K562 (cell line): Measurements from ENCODE around the gene CCDC73. TPM values are rescaled to one million over a fixed set of nuclear protein-coding genes. Genes with fewer than 3 reads are reported as not detected.

Experiments used
- ATAC-seq: fragments of 200-7000 bp; cut with Tn5 transposase; 3 replicates; pipeline ENCODE4 v1.9.1; 2020; ENCODE audit warnings: moderate library complexity
- BruUV-seq: library from RNA; stranded (reverse); fragments of 400-500 nt; replicated peaks from 2 replicates; lab custom pipeline; 2021; lab: Mats Ljungman, UMichigan
- CTCF ChIA-PET: fragments of 300-600 bp; formaldehyde crosslinking; extraction: SDS; loops from one replicate; lab custom pipeline; 2021; ENCODE audit warnings: low intra/inter-chr PET ratio; lab: Yijun Ruan, JAX
- POLR2A ChIA-PET: fragments of 300-600, 350-650 bp; sonication (Branson Sonifier 250); formaldehyde crosslinking; extraction: SDS; loops from one replicate; lab custom pipeline; 2021; ENCODE audit warnings: antibody characterized with exemption, inconsistent platforms; lab: Yijun Ruan, JAX
- DNase-seq, 4 experiments: peaks; one replicate each; pipeline versions ENCODE4 v3.0.0 to v3.0.0-alpha.2; 2011 to 2018; ENCODE audit warnings: low spot score in 3 of 4, mixed read lengths in 3 of 4; ENCODE audit errors: extremely low read depth in 1 of 4
- FAIRE-seq: peaks from 2 replicates; lab custom pipeline; 2011; peaks lifted over from hg19 to GRCh38; lab: Jason Lieb, UNC
- H2AFZ ChIP-seq: 2 replicates; pipeline ENCODE4 v1.6.0; 2011; ENCODE audit warnings: low read depth, low read length, control low read depth, inconsistent platforms
- H3K27ac ChIP-seq: fragments of 200-600 bp; 3 replicates; pipeline ENCODE4 v1.8.0; 2011; ENCODE audit warnings: low read depth, mild to moderate bottlenecking, control low read depth, inconsistent platforms, low read length, moderate library complexity, mixed read lengths; ENCODE audit errors: extremely low read depth
- H3K27me3 ChIP-seq, 2 experiments: fragments of 300-600 bp in 1 of 2; 2 replicates in 1 of 2; 3 replicates in 1 of 2; pipeline versions ENCODE4 v1.6.0 to v1.8.0; 2011; ENCODE audit warnings: inconsistent platforms in 2 of 2, low read length in 2 of 2, mild to moderate bottlenecking in 1 of 2, mixed read lengths in 1 of 2, moderate library complexity in 1 of 2; ENCODE audit not compliant: control insufficient read depth in 2 of 2, insufficient read depth in 2 of 2
- H3K36me3 ChIP-seq: fragments of 300-600 bp; 3 replicates; pipeline ENCODE4 v1.8.0; 2011; ENCODE audit warnings: mild to moderate bottlenecking, low read length, inconsistent platforms; ENCODE audit not compliant: control insufficient read depth, insufficient read depth
- H3K4me1 ChIP-seq, 2 experiments: fragments of 200-600 bp in 1 of 2; replicated peaks in 1 of 2; 2 replicates in 1 of 2; 3 replicates in 1 of 2; pipeline versions ENCODE4 v1.5.1 to v1.8.0; 2011; ENCODE audit warnings: inconsistent platforms in 2 of 2, low read length in 2 of 2, mild to moderate bottlenecking in 1 of 2, mixed read lengths in 1 of 2, moderate library complexity in 1 of 2; ENCODE audit not compliant: control insufficient read depth in 2 of 2, insufficient read depth in 2 of 2
- H3K4me2 ChIP-seq: 2 replicates; pipeline ENCODE4 v1.6.1; 2011; ENCODE audit warnings: low read length, control low read depth, inconsistent platforms, mixed read lengths; ENCODE audit not compliant: insufficient read depth
- H3K4me3 ChIP-seq: fragments of 200-600 bp; sonication (generic), shearing (Covaris generic); 2 replicates; pipeline ENCODE4 v1.5.1; 2016; ENCODE audit warnings: control low read depth, inconsistent platforms
- H3K79me2 ChIP-seq: fragments of 200-600 bp; 3 replicates; pipeline ENCODE4 v1.8.0; 2011; ENCODE audit warnings: low read length, inconsistent platforms; ENCODE audit not compliant: control insufficient read depth, insufficient read depth
- H3K9ac ChIP-seq, 2 experiments: 2 replicates each; pipeline versions ENCODE4 v1.6.0 to v1.6.1; 2011; ENCODE audit warnings: low read depth in 2 of 2, low read length in 2 of 2, control low read depth in 1 of 2, inconsistent platforms in 1 of 2, mild to moderate bottlenecking in 1 of 2, mixed read lengths in 1 of 2; ENCODE audit not compliant: insufficient read depth in 1 of 2
- H3K9me1 ChIP-seq: one replicate; pipeline ENCODE4 v1.6.0; 2011; ENCODE audit warnings: inconsistent platforms, mild to moderate bottlenecking, low read length, moderate library complexity; ENCODE audit not compliant: control insufficient read depth, insufficient read depth
- H3K9me3 ChIP-seq: replicated peaks from 2 replicates; pipeline ENCODE4 v1.5.1; 2011; ENCODE audit warnings: low read depth, low read length, inconsistent platforms; ENCODE audit not compliant: control insufficient read depth, insufficient read depth
- H4K20me1 ChIP-seq: replicated peaks from 2 replicates; pipeline ENCODE4 v1.6.1; 2011; ENCODE audit warnings: low read length, inconsistent platforms, mixed read lengths; ENCODE audit not compliant: control insufficient read depth, insufficient read depth
- CBFA2T3 ChIP-seq: fragments of 450-650 bp; IDR thresholded peaks from 2 replicates; pipeline ENCODE4 v1.6.1; 2017
- CXXC5 ChIP-seq: fragments of 250-450 bp; sonication (Bioruptor Pico); IDR thresholded peaks from 2 replicates; pipeline ENCODE4 v1.8.0; 2022; ENCODE audit warnings: inconsistent platforms, mild to moderate bottlenecking, moderate library complexity
- DMBX1 ChIP-seq: fragments of 250-450 bp; sonication (Bioruptor Pico); IDR thresholded peaks from 2 replicates; pipeline ENCODE4 v1.8.0; 2022; ENCODE audit warnings: inconsistent platforms, mild to moderate bottlenecking, moderate library complexity, borderline replicate concordance
- FOXA1 ChIP-seq: fragments of 450-650 bp; IDR thresholded peaks from 2 replicates; pipeline ENCODE4 v1.6.1; 2016; ENCODE audit warnings: mild to moderate bottlenecking, borderline replicate concordance
- HDAC3 ChIP-seq: fragments of 450-650 bp; IDR thresholded peaks from 2 replicates; pipeline ENCODE4 v1.6.1; 2018; ENCODE audit warnings: borderline replicate concordance, mild to moderate bottlenecking, moderate library complexity; ENCODE audit not compliant: partially characterized antibody
- NCOA6 ChIP-seq: fragments of 450-650 bp; IDR thresholded peaks from 2 replicates; pipeline ENCODE4 v1.6.1; 2017; ENCODE audit warnings: mild to moderate bottlenecking
- SETDB1 ChIP-seq: IDR thresholded peaks from one replicate; pipeline ENCODE4 v1.6.1; 2012; ENCODE audit warnings: low read length, control low read depth, inconsistent platforms
- SLC30A9 ChIP-seq: fragments of 250-450 bp; sonication (Bioruptor Pico); IDR thresholded peaks from 2 replicates; pipeline ENCODE4 v1.8.0; 2022; ENCODE audit warnings: mild to moderate bottlenecking, moderate library complexity
- SMAD4 ChIP-seq: fragments of 250-450 bp; sonication (Bioruptor Pico); conservative IDR thresholded peaks from 2 replicates; pipeline ENCODE4 v1.8.0; 2021; ENCODE audit warnings: inconsistent platforms, mild to moderate bottlenecking, moderate library complexity
- SMARCC2 ChIP-seq: fragments of 450-650 bp; IDR thresholded peaks from 2 replicates; pipeline ENCODE4 v1.6.1; 2017; ENCODE audit warnings: antibody characterized with exemption, moderate library complexity, mild to moderate bottlenecking, low read depth
- SP1 ChIP-seq: sonication (generic); formaldehyde crosslinking; IDR thresholded peaks from 2 replicates; pipeline ENCODE4 v1.8.1; 2022; ENCODE audit warnings: mild to moderate bottlenecking, missing genetic modification reagents
- TBP ChIP-seq: optimal IDR thresholded peaks from 2 replicates; pipeline ENCODE3; 2011; ENCODE audit warnings: low read depth, low read length, improper control_type of control experiment
- TEAD1 ChIP-seq, 2 experiments: fragments of 450-650 bp in 1 of 2; sonication (generic) in 1 of 2; formaldehyde crosslinking; IDR thresholded peaks; 2 replicates each; pipeline versions ENCODE4 v1.4.0 to v1.8.0; 2020 to 2022; ENCODE audit warnings: mild to moderate bottlenecking in 2 of 2, missing genetic modification reagents in 1 of 2
- TOE1 ChIP-seq, 2 experiments: fragments of 450-650 bp in 1 of 2; sonication (generic) in 1 of 2; formaldehyde crosslinking in 1 of 2; IDR thresholded peaks; 2 replicates each; pipeline versions ENCODE4 v1.7.1 to v1.8.0; 2016 to 2022; ENCODE audit warnings: borderline replicate concordance in 2 of 2, mild to moderate bottlenecking in 2 of 2, antibody characterized with exemption in 1 of 2, inconsistent platforms in 1 of 2, low read depth in 1 of 2, missing genetic modification reagents in 1 of 2, moderate library complexity in 1 of 2
- ZNF232 ChIP-seq: sonication (generic); formaldehyde crosslinking; IDR thresholded peaks from 2 replicates; pipeline ENCODE4 v1.8.0; 2022; ENCODE audit warnings: mild to moderate bottlenecking, missing genetic modification reagents
- ZNF280B ChIP-seq: fragments of 250-450 bp; sonication (Bioruptor Pico); IDR thresholded peaks from 2 replicates; pipeline ENCODE4 v1.5.1; 2021; ENCODE audit warnings: mild to moderate bottlenecking
- WGBS: fragments of 100-300 bp; shearing (Covaris generic); methylation state at CpG from one replicate; pipeline ENCODE4 v1.1.6; 2016; ENCODE audit warnings: low coverage, mixed read lengths; ENCODE audit not compliant: insufficient coverage; ENCODE audit errors: missing lambda C conversion rate; 5-methylcytosine and 5-hydroxymethylcytosine counted together
- in situ Hi-C: fragments of 300-500 bp; cut with MboI; formaldehyde crosslinking; loops from 4 replicates; pipeline ENCODE4 v1.15.0; 2018; ENCODE audit warnings: inconsistent platforms, mixed read lengths
- intact Hi-C: fragments of 100-400 bp; cut with micrococcal nuclease; formaldehyde crosslinking; loops from 2 replicates; pipeline ENCODE4 v1.14.2; 2022
- polyA plus RNA-seq, 8 experiments: library from polyadenylated mRNA; depleted of rRNA in 4 of 8; stranded (reverse) in 5 of 8; unstranded in 3 of 8; fragments of >200 nt; fragmentation: Nextera tagmentation in 2 of 8; fragmentation: Illumina TruSeq in 1 of 8; extraction: Ambion mirVana in 2 of 8; extraction: Trizol in 1 of 8; gene quantifications; 2 replicates each; pipeline versions ENCODE4 v1.2.1 to v1.2.3, GENCODE V29; 2011 to 2014; ENCODE audit warnings: inconsistent platforms in 1 of 8, missing spikeins in 1 of 8
- total RNA-seq, 7 experiments: library from RNA; depleted of rRNA in 6 of 7; stranded (reverse); fragments of >200 nt in 6 of 7; fragmentation: Illumina TruSeq in 2 of 7; extraction: Trizol in 2 of 7; gene quantifications; 2 replicates each; pipeline versions ENCODE4 v1.2.1 to v1.2.3, GENCODE V29; 2011 to 2021; ENCODE audit warnings: low replicate concordance in 1 of 7

CCDC73 gene
- total and polyA plus RNA-seq, 9 of the 15 experiments (the other 6 are each of a cell fraction or from before 2014, with no cell fraction given), result 0.20 to 0.21 TPM; not detected in 7

- no peaks in the 10 kb centered on the region for H4K20me1 ChIP-seq
- ATAC-seq (no peak), FAIRE-seq (no peak), DNase-seq (no peak)
- CTCF ChIA-PET, result no interaction called here
- 51% methylated on average over 10 of the region's 10 CpGs for WGBS
- no peak overlapping the region for H3K27ac ChIP-seq
- intact Hi-C loops (loop anchor here (2.0 to 5.0 kb wide), 2 partner anchors 176 to 241 kb away; no protein-coding TSS in a partner anchor), in situ Hi-C loops (no loop called here)
- H3K9ac ChIP-seq, result no peak overlapping the region
- peaks cover 0 to 3% of the 10 kb centered on the region in 2 experiments; a peak in 1 of 5 replicates for H3K4me1 ChIP-seq
- no peaks in the 10 kb centered on the region for H3K36me3 ChIP-seq
- H2AFZ ChIP-seq, result 0 out of 2 replicates have a peak overlapping the region, but pooled peaks have one; percentile 15
- no peak overlapping the region for H3K4me2 ChIP-seq
- POLR2A ChIA-PET, result no interaction called here
- no peak overlapping the region for H3K4me3 ChIP-seq
- BruUV-seq, result no TSS peak
- no peaks in the 10 kb centered on the region for H3K79me2 ChIP-seq
- H3K27me3 ChIP-seq, result no peaks in the 10 kb centered on the region
- no peaks in the 10 kb centered on the region for H3K9me3 ChIP-seq
- no peak for TF ChIP-seq SMARCC2
- no peak for TF ChIP-seq HDAC3
- no peak for TF ChIP-seq SLC30A9
- TF ChIP-seq FOXA1, result no peak
- TF ChIP-seq TOE1 (IDR thresholded peaks at IDR 0.05; ENCODE audit: borderline replicate concordance), result no peak
- no peak for TF ChIP-seq TOE1 (CRISPR knock-in tag; IDR thresholded peaks at IDR 0.05; ENCODE audit: borderline replicate concordance, low read depth)
- no peak for TF ChIP-seq NCOA6
- TF ChIP-seq ZNF280B (CRISPR knock-in tag), result no peak
- TF ChIP-seq TBP, result no peak
- TF ChIP-seq DMBX1, result no peak
- no peak for TF ChIP-seq ZNF232 (CRISPR knock-in tag)
- no peak for TF ChIP-seq TEAD1 (CRISPR knock-in tag; IDR thresholded peaks at IDR 0.05)
- no peak for TF ChIP-seq CBFA2T3
- no peak for TF ChIP-seq SMAD4 (CRISPR knock-in tag)
- no peak for TF ChIP-seq SP1 (CRISPR knock-in tag)
- no peak for TF ChIP-seq CXXC5 (CRISPR knock-in tag)
- no peak for TF ChIP-seq SETDB1
- H3K9me1 ChIP-seq, result no peaks in the 10 kb centered on the region
Measured at GRCh38 chr11:32562839-32563599, 231.4 kb downstream of the CCDC73 start.
